Neural crest cell (in vitro differentiated cells): ENCODE data around the gene C2CD4D. TPM values are rescaled to one million over a fixed set of nuclear protein-coding genes. Genes with fewer than 3 reads are reported as not detected.

Source experiments
- total RNA-seq: library from RNA; stranded (reverse); gene quantifications from 2 replicates; pipeline ENCODE4 v1.2.1, GENCODE V29; 2021

The C2CD4D gene
- total RNA-seq, 1 donor from 2014 or later = 0.40 TPM

Other genes starting within 250 kb of the C2CD4D start
- gene SNX27, start 227.8 kb downstream of the C2CD4D start, total RNA-seq = 48.3 and 53.6 TPM in 2 replicates
- gene CELF3, start 123.0 kb downstream of the C2CD4D start, total RNA-seq = 21.7 and 22.0 TPM in 2 replicates
- gene RIIAD1, start 118.3 kb downstream of the C2CD4D start, total RNA-seq = 0.14 TPM in 1 of 2 replicates, not detected in the other
- gene MRPL9, start 76.3 kb downstream of the C2CD4D start, total RNA-seq = 121 and 129 TPM in 2 replicates
- gene TDRKH, start 49.3 kb downstream of the C2CD4D start, total RNA-seq = 19.9 and 21.9 TPM in 2 replicates
- gene LINGO4, start 34.4 kb downstream of the C2CD4D start, total RNA-seq = not detected in 2 replicates
- 0.12 TPM in 1 of 2 replicates, not detected in the other for gene RORC, start 8.0 kb downstream of the C2CD4D start, total RNA-seq
- not detected in 2 replicates for gene THEM5, start 13.9 kb upstream of the C2CD4D start, total RNA-seq
- gene THEM4, start 69.7 kb upstream of the C2CD4D start, total RNA-seq = 21.6 and 23.8 TPM in 2 replicates
- 44.8 and 65.6 TPM in 2 replicates for gene S100A10, start 154.0 kb upstream of the C2CD4D start, total RNA-seq
- gene S100A11, start 197.2 kb upstream of the C2CD4D start, total RNA-seq = 41.6 and 44.7 TPM in 2 replicates
- not detected in 2 replicates for gene TCHHL1, start 249.2 kb upstream of the C2CD4D start, total RNA-seq